Suprapubic skin (tissue), 4 donors: ENCODE results near the gene ZDHHC17.
A peak's percentile ranks its signal among the peaks of the same experiment; 100 is the strongest.

Experiments
- POLR2A ChIP-seq, 2 donors: fragments of 450-650 bp; IDR thresholded peaks; one replicate each; pipeline ENCODE4 v1.6.1; 2017; ENCODE audit warnings: antibody characterized with exemption in 2 of 2, mild to moderate bottlenecking in 2 of 2, moderate library complexity in 2 of 2
- POLR2AphosphoS5 ChIP-seq, 3 donors: sonication (generic); formaldehyde crosslinking; IDR thresholded peaks; one replicate each; pipeline ENCODE4 v1.6.1; 2017; ENCODE audit warnings: antibody characterized with exemption in 3 of 3
- TF ChIP-seq, protein P1 (sequence below), 2 donors: fragments of 200-600 bp in 1 of 2; fragments of 450-650 bp in 1 of 2; sonication (generic) in 1 of 2; IDR thresholded peaks; one replicate each; pipeline ENCODE4 v1.5.1; 2016 to 2019; ENCODE audit warnings: antibody characterized with exemption in 2 of 2, mild to moderate bottlenecking in 1 of 2, moderate library complexity in 1 of 2

DNA sequence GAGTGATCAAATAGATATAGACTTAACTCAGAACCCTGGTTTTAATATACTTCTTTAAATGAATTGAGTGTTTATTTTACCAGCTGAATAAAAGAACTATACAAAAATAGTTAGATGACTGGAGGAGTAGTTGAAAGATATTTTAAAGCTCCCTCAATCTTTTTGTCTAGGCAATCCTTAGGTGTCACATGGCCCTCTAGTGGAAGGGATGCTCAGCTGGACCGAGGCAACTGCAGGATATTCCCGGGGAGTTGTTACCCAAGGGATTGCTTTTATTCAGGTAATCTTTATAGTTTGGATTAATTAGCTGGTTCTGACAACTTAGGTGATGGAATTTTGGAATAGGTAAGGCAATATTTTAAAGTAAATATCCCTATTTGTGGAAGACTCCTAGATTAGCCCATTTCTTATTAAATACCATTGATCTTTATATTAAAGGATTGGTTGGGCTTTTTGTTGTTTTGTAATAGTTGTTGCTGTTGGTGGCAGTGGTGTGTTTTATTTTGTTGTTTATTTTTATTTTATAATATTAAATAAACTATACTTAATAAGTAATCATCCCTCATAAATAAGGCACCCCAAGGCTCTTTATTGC is 57.1 kb downstream of the ZDHHC17 start:
- TF ChIP-seq POLR2A (IDR thresholded peaks at IDR 0.05) (no peak), POLR2AphosphoS5 (IDR thresholded peaks at IDR 0.05) (no peak)
- TF ChIP-seq, protein P1, sequence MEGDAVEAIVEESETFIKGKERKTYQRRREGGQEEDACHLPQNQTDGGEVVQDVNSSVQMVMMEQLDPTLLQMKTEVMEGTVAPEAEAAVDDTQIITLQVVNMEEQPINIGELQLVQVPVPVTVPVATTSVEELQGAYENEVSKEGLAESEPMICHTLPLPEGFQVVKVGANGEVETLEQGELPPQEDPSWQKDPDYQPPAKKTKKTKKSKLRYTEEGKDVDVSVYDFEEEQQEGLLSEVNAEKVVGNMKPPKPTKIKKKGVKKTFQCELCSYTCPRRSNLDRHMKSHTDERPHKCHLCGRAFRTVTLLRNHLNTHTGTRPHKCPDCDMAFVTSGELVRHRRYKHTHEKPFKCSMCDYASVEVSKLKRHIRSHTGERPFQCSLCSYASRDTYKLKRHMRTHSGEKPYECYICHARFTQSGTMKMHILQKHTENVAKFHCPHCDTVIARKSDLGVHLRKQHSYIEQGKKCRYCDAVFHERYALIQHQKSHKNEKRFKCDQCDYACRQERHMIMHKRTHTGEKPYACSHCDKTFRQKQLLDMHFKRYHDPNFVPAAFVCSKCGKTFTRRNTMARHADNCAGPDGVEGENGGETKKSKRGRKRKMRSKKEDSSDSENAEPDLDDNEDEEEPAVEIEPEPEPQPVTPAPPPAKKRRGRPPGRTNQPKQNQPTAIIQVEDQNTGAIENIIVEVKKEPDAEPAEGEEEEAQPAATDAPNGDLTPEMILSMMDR (IDR thresholded peaks at IDR 0.05) = peak in 1 of 2 donors; percentile 28
